GM06990 (cell line): Measurements from ENCODE around the gene EMILIN3.

Source experiments
- DNase-seq: peaks from one replicate; pipeline ENCODE4 v3.0.0-alpha.2; 2011; ENCODE audit not compliant: insufficient read length; ENCODE audit errors: extremely low read depth
- H3K27me3 ChIP-seq: replicated peaks from 2 replicates; pipeline ENCODE4 v1.6.0; 2011; ENCODE audit warnings: low read length; ENCODE audit not compliant: control insufficient read depth, insufficient read depth
- H3K36me3 ChIP-seq: 2 replicates; pipeline ENCODE4 v1.5.1; 2011; ENCODE audit warnings: low read length; ENCODE audit not compliant: control insufficient read depth, insufficient read depth
- H3K4me3 ChIP-seq: replicated peaks from 2 replicates; pipeline ENCODE4 v1.5.1; 2011; ENCODE audit warnings: low read depth, mild to moderate bottlenecking, control low read depth, low read length
- TF ChIP-seq, protein P1 (sequence below): IDR thresholded peaks from 2 replicates; pipeline ENCODE4 v1.5.1; 2011; ENCODE audit warnings: low read length, control low read depth, mild to moderate bottlenecking, inconsistent platforms; ENCODE audit not compliant: insufficient read depth, poor library complexity, severe bottlenecking

EMILIN3 gene

GRCh38 chr20:41379551-41379950, 12.9 kb upstream of the EMILIN3 start:
- no peaks in the 10 kb centered on the region; the same call in 1 of the 2 replicates for H3K27me3 ChIP-seq
- TF ChIP-seq, protein P1, sequence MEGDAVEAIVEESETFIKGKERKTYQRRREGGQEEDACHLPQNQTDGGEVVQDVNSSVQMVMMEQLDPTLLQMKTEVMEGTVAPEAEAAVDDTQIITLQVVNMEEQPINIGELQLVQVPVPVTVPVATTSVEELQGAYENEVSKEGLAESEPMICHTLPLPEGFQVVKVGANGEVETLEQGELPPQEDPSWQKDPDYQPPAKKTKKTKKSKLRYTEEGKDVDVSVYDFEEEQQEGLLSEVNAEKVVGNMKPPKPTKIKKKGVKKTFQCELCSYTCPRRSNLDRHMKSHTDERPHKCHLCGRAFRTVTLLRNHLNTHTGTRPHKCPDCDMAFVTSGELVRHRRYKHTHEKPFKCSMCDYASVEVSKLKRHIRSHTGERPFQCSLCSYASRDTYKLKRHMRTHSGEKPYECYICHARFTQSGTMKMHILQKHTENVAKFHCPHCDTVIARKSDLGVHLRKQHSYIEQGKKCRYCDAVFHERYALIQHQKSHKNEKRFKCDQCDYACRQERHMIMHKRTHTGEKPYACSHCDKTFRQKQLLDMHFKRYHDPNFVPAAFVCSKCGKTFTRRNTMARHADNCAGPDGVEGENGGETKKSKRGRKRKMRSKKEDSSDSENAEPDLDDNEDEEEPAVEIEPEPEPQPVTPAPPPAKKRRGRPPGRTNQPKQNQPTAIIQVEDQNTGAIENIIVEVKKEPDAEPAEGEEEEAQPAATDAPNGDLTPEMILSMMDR: no peak
- H3K4me3 ChIP-seq: no peak overlapping the region
- DNase-seq: no peak
- H3K36me3 ChIP-seq: no peaks in the 10 kb centered on the region

- no peak for DNase-seq
- no peak overlapping the region for H3K4me3 ChIP-seq
- H3K36me3 ChIP-seq: no peaks in the 10 kb centered on the region
- H3K27me3 ChIP-seq: no peaks in the 10 kb centered on the region; the same call in none of the 2 replicates
- TF ChIP-seq, protein P1: no peak
These were observed 10.7 kb upstream of the EMILIN3 start for GRCh38 chr20:41377275-41377674.

GRCh38 chr20:41376349-41376748, 9.7 kb upstream of the EMILIN3 start:
- no peaks in the 10 kb centered on the region for H3K36me3 ChIP-seq
- H3K27me3 ChIP-seq: no peaks in the 10 kb centered on the region; the same call in none of the 2 replicates
- TF ChIP-seq, protein P1: no peak
- H3K4me3 ChIP-seq: no peak overlapping the region
- DNase-seq: no peak

- DNase-seq: no peak
- Histone ChIP-seq H3K4me3 (no peak overlapping the region), H3K27me3 (no peaks in the 10 kb centered on the region; the same call in none of the 2 replicates), H3K36me3 (no peaks in the 10 kb centered on the region)
- TF ChIP-seq, protein P1: no peak
These were observed 9.2 kb upstream of the EMILIN3 start for GRCh38 chr20:41375846-41376245.

- TF ChIP-seq, protein P1: no peak
- H3K27me3 ChIP-seq: no peaks in the 10 kb centered on the region; the same call in none of the 2 replicates
- DNase-seq: no peak
- no peak overlapping the region for H3K4me3 ChIP-seq
- no peaks in the 10 kb centered on the region for H3K36me3 ChIP-seq
These were observed 7.6 kb upstream of the EMILIN3 start for GRCh38 chr20:41373931-41374920.
